Measurements from ENCODE around the gene C16orf87. TPM values are rescaled to one million over a fixed set of nuclear protein-coding genes. Genes with fewer than 3 reads are reported as not detected.

Gene C16orf87
- total RNA-seq, 1 experiment from 2014 or later, result 10.2 TPM

GRCh38 chr16:46748775-46749705, 81.9 kb downstream of the C16orf87 start:
- no peaks in the 10 kb centered on the region for H3K4me1 ChIP-seq (ENCODE audit: control insufficient read depth in 1 of 2, insufficient read depth in 2 of 2, low read length in 2 of 2)
- POLR2A ChIA-PET, result no interaction called here
- no peaks in the 10 kb centered on the region for H3K9me2 ChIP-seq (ENCODE audit: insufficient read depth)
- no peak overlapping the region for H3K4me2 ChIP-seq (ENCODE audit: low read length)
- no peak overlapping the region for H3K4me3 ChIP-seq (replicated peaks in 1 of 2; ENCODE audit: low read depth in 1 of 2, low read length in 2 of 2)
- ATAC-seq (no peak), DNase-seq (ENCODE audit: low read depth, low spot score) (no peak)
- intact Hi-C loops (cut with micrococcal nuclease), result no loop called here
- no peak overlapping the region for H2AFZ ChIP-seq (ENCODE audit: low read depth, low read length, poor library complexity, severe bottlenecking)
- CTCF ChIA-PET, result no interaction called here
- no peaks in the 10 kb centered on the region for H3K9me3 ChIP-seq (ENCODE audit: control insufficient read depth in 1 of 2, insufficient read depth in 1 of 2, low read depth in 1 of 2, low read length in 2 of 2)
- H3K27me3 ChIP-seq (ENCODE audit: insufficient read depth, low read length), result no peaks in the 10 kb centered on the region
- TF ChIP-seq EZH2 (IDR thresholded peaks at IDR 0.05), result no peak
- no peaks in the 10 kb centered on the region for H3K79me2 ChIP-seq (ENCODE audit: insufficient read depth, low read length)
- RAD21 ChIA-PET (ENCODE audit: low non-redundant PET in 1 of 2, low total read pairs in 2 of 2, uncharacterized antibody in 2 of 2, unreplicated experiment in 2 of 2), result no interaction called here
- H4K20me1 ChIP-seq (ENCODE audit: insufficient read depth), result no peaks in the 10 kb centered on the region
- H3K9ac ChIP-seq (ENCODE audit: low read length), result no peak overlapping the region
- BruUV-seq (replicated peaks), result no TSS peak
- H3K27ac ChIP-seq (ENCODE audit: low read depth, low read length), result no peak overlapping the region
- H3K36me3 ChIP-seq (ENCODE audit: control insufficient read depth in 1 of 2, insufficient read depth in 2 of 2, low read length in 2 of 2), result no peaks in the 10 kb centered on the region

- ATAC-seq, result no peak
Measured at GRCh38 chr16:46747777-46748651, 83.0 kb downstream of the C16orf87 start, which contains the start of gene MYLK3. Gene MYLK3 (minus strand): TSS chr16:46748344. CDS start chr16:46748193, 151 bp downstream.

More at GRCh38 chr16:46747777-46748651, 83.0 kb downstream of the C16orf87 start, which contains the start of gene MYLK3:
- TF ChIP-seq ELF1 (IDR thresholded peaks at IDR 0.05; ENCODE audit: borderline replicate concordance, low read depth) (no peak), POLR2AphosphoS5 (IDR thresholded peaks at IDR 0.05; ENCODE audit: low read depth, low read length) (no peak), SRF (IDR thresholded peaks at IDR 0.05; ENCODE audit: low read depth) (no peak), YY1 (IDR thresholded peaks at IDR 0.05; ENCODE audit: extremely low read depth, insufficient replicate concordance, low read depth, low read length) (no peak), ZBTB33 (IDR thresholded peaks at IDR 0.05; ENCODE audit: extremely low read depth, insufficient replicate concordance, low read length) (no peak), CEBPB (IDR thresholded peaks at IDR 0.05; ENCODE audit: low read depth) (no peak), ATF3 (IDR thresholded peaks at IDR 0.05) (no peak), MAX (IDR thresholded peaks at IDR 0.05) (no peak)
- DNase-seq (ENCODE audit: low read depth, low spot score), result no peak
- Histone ChIP-seq H3K36me3 (ENCODE audit: control insufficient read depth in 1 of 2, insufficient read depth in 2 of 2, low read length in 2 of 2) (no peaks in the 10 kb centered on the region), H3K79me2 (ENCODE audit: insufficient read depth, low read length) (no peaks in the 10 kb centered on the region), H3K27ac (ENCODE audit: low read depth, low read length) (no peak within 1 kb of the TSS), H3K9me2 (ENCODE audit: insufficient read depth) (no peaks in the 10 kb centered on the region), H3K4me2 (ENCODE audit: low read length) (no peak within 1 kb of the TSS), H3K9me3 (ENCODE audit: control insufficient read depth in 1 of 2, insufficient read depth in 1 of 2, low read depth in 1 of 2, low read length in 2 of 2) (no peaks in the 10 kb centered on the region), H3K27me3 (ENCODE audit: insufficient read depth, low read length) (no peaks in the 10 kb centered on the region), H4K20me1 (ENCODE audit: insufficient read depth) (no peaks in the 10 kb centered on the region), H2AFZ (ENCODE audit: low read depth, low read length, poor library complexity, severe bottlenecking) (no peak within 1 kb of the TSS), H3K4me1 (ENCODE audit: control insufficient read depth in 1 of 2, insufficient read depth in 2 of 2, low read length in 2 of 2) (no peaks in the 10 kb centered on the region), H3K4me3 (replicated peaks in 1 of 2; ENCODE audit: low read depth in 1 of 2, low read length in 2 of 2) (no peak within 1 kb of the TSS), H3K9ac (ENCODE audit: low read length) (no peak within 1 kb of the TSS)
- POLR2A ChIA-PET, result no interaction called here
- RAD21 ChIA-PET (ENCODE audit: low non-redundant PET in 1 of 2, low total read pairs in 2 of 2, uncharacterized antibody in 2 of 2, unreplicated experiment in 2 of 2), result no interaction called here
- intact Hi-C loops (cut with micrococcal nuclease), result no loop called here
- CTCF ChIA-PET, result no interaction called here
- BruUV-seq (replicated peaks), result no TSS peak

All from HCT116 (cell line).